GM21447 (cell line): ENCODE measurements around the gene GPR15LG.
"Not testable (repeated sequence)": the region's sequence is repeated elsewhere in the genome, so short reads cannot be mapped to it uniquely, and the experiment has no call there.

Experiments
- ATAC-seq: cut with Tn5 transposase; IDR thresholded peaks from one replicate; pipeline ENCODE4 v1.9.1; 2021; ENCODE audit not compliant: unreplicated experiment

Gene GPR15LG

GRCh38 chr10:84173501-84173929, at the start of gene GPR15LG:
TSS of gene GPR15LG (plus strand) at chr10:84173801. CDS start at chr10:84173852, 51 bp downstream.
- peak; percentile 50 for ATAC-seq

GRCh38 chr10:84125910-84126784, 47.5 kb upstream of the GPR15LG start:
- not testable (repeated sequence) for ATAC-seq

GRCh38 chr10:84126785-84127167, 46.8 kb upstream of the GPR15LG start:
- no peak for ATAC-seq

GRCh38 chr10:84135836-84136235, 37.8 kb upstream of the GPR15LG start:
- ATAC-seq, result no peak

DNA sequence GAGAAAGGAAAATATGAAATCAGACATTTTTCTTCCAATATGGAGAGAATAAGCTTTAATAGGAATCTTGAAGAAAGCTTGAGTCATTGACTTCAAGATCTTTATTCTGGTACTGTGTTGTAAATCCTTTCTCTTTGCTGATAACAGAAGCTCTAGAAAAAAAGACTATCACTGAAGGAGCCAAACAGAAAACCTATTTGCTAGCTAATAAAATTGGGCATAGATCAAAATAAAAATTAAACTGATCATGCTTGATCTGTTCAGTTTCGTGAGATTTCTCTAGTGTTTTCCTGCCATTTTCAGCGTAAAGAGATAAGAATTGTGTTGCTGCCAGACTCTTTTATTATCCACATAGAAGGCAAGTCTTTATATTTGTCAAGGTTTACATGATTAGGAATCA, 35.8 kb upstream of the GPR15LG start:
- ATAC-seq, result no peak

DNA sequence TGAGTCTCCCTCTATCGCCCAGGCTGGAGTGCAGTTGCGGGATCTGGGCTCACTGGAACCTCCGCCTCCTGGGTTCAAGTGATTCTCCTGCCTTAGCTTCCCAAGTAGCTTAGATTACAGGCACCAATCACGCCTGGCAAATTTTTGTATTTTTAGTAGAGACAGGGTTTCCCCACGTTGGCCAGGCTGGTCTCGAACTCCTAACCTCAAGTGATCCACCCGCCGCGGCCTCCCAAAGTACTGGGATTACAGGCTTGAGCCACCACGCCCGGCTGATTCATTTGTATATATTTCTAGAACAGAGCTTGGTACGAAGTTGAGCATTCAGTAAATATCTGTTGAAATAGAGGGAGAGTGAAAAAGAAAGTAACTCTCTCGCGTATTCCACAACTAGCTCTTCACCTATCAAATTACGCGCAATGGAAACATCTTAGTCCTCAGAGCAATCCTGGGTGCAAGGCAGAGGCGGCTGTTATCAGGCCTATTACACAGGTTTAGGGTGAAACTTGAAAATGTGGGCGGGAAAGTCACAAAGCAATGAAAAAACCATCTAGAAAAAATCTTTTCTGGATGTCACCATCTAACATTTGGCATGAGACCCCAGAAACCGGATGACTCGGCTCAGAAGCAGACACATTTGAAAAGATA, 35.0 kb upstream of the GPR15LG start:
- ATAC-seq, result no peak

- ATAC-seq, result peak; percentile 99
Observed at GRCh38 chr10:84139126-84140035, 34.2 kb upstream of the GPR15LG start, which contains the start of gene GHITM. TSS of gene GHITM (plus strand) at chr10:84139509. CDS start at chr10:84141501, 1,992 bp downstream.

DNA sequence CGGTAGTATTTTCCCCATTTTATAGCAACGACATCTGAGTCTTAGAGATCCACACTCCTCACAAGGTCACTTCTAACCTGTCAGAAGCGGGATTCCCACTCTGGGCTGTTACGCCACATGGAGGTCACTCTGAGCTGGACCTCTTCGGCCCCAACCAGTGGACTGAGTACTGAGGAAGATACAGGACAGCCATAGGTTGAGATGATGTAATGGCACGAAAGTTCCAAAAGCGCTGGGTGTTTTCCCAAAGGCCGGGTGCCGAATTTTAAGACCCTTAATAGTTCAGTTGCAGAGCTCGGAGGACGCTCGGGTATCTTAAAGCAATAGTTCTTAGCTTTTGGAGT, 33.6 kb upstream of the GPR15LG start:
- no peak for ATAC-seq

DNA sequence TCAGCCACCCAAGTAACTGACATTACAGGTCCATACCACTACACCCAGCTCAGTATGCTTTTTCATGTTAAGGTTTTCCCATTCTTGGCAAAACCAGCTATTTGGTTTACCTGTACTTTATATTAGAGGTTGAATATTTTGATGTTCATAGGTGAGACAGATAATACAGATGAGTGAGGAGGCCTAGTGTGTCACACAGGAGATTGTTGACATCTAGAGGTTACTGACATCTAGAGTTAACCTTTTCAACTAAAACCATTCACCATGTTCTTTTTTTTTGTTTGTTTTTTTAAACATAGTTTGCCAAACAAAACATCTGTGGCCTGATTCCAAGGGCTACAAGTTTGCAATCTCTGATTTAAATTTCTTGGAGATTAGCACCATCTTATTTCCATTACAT, 26.3 kb upstream of the GPR15LG start:
- ATAC-seq, result no peak

DNA sequence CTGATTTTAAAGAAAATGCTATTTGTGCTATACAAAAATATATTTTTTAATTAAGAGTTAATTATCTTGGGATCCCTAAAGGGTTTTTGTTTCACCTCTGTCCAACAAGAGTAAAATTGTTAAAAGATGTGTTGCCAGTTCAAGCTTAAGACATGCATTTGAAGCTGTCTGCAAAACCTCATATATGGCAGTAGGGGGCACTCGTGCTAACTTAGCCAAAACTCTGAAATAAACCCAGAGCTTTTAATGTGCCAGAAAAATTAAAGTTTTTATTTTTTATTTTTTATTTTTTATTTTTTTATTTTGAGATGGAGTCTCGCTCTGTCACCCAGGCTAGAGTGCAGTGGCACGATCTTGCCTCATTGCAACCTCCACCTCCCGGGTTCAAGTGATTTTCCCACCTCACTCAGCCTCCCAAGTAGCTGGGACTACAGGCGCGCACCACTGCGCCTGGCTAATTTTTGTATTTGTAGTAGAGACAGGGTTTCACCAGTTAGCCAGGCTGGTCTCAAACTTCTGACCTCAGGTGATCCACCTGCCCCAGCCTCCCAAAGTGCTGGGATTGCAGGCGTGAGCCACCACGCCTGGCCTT, 25.5 kb upstream of the GPR15LG start:
- ATAC-seq, result peak; percentile 70

DNA sequence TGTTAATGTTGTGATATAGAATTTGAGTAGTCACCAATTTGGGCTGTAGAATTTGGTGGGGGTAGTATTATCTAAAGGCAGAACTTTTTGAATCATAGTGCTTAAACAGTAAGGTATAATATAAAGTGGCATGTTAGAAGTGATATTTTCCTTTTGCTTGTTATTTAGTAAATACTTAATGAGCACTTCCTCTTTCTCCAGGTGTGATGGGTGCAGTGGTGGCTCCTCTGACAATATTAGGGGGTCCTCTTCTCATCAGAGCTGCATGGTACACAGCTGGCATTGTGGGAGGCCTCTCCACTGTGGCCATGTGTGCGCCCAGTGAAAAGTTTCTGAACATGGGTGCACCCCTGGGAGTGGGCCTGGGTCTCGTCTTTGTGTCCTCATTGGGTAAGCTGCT, 23.7 kb upstream of the GPR15LG start:
- ATAC-seq, result no peak

- no peak for ATAC-seq
Observed at GRCh38 chr10:84152769-84153168, 20.8 kb upstream of the GPR15LG start.

DNA sequence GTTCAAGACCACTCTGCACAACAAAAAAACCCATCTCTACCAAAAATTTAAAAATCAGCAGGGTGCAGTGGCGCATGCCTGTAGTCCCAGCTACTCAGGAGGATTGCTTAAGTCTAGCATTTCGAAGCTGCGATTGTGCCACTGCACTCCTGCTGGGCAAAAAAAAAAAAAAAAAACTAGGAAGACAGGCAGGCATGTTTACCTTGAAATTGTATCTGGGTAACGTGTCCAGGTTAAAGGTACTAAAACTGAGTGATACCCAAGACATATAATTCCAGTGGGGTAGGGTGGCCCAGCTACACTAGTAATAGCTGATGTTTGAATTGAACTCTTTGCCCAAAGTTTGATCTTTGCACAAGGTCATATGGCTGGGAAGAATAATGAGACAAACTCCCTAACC, 18.1 kb upstream of the GPR15LG start:
- no peak for ATAC-seq

GRCh38 chr10:84156009-84156408, 17.6 kb upstream of the GPR15LG start:
- ATAC-seq, result no peak

DNA sequence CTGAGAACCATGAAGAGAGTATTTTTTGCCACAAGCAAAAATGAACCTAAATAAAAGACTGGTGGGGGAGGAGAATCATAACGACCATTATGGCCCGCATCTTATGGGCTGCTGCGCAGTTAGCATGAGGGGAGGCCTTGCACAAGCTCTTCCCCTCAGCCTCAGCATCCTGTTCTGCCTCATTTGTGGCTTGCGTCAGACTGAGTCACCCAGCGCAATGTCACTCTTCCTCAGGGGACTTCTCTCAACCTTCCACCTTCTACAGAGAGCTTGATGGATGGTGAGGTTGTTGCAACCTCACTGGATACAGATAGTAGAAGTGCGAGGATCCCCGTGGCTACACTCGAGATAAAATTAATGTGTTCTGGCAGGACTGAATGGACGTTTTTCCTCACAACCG, 16.8 kb upstream of the GPR15LG start:
- ATAC-seq, result peak; percentile 72

DNA sequence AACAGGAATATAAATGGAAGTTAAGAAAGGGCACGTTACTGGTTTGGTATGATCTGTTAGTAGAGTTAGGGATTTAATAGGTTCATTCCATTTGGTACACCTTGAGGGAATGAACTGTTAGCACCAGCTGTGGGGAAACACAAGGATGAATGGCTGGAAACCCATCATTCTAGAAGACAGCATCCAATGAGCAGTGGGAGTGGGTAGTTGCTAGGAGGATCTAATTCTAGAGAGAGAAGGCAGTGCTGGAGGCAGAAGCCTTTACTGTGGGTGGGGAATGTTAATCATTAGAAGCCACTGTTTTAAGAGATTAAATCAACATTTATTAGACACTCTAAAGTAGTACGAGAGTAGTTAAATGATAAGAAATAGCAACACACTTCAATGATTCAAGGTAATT, 15.5 kb upstream of the GPR15LG start:
- no peak for ATAC-seq

GRCh38 chr10:84158550-84158949, 15.1 kb upstream of the GPR15LG start:
- no peak for ATAC-seq

DNA sequence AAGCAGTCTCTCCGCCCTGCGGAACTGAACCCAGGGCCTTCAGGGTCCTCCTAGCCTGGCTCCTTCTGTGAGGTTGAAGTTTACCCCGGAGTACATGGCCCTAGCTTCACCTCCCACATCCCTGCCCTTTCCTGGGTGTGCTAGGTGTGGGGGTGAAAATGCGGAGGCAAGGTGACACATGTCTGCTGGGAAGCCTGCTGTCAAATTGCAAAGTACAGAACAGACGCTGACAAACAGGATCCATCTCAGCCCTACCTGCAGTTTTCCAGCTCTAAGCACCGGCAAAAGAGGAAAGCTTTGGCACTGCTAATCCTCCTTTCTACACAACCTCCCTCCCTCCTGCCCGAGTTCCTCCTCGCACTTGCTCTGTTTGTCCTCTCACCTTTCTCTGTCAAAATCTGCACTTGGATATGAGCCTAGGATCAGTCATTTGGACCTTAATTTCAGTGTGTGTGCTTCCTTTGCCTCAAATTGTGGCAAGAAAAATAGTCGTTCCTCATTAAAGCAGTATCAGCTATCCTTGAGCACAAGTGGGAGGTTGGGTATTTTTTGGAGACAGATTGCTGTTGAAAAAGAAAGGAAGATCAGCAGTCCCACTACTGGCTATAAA, 14.4 kb upstream of the GPR15LG start:
- ATAC-seq, result no peak

GRCh38 chr10:84160663-84161362, 12.8 kb upstream of the GPR15LG start:
- no peak for ATAC-seq

DNA sequence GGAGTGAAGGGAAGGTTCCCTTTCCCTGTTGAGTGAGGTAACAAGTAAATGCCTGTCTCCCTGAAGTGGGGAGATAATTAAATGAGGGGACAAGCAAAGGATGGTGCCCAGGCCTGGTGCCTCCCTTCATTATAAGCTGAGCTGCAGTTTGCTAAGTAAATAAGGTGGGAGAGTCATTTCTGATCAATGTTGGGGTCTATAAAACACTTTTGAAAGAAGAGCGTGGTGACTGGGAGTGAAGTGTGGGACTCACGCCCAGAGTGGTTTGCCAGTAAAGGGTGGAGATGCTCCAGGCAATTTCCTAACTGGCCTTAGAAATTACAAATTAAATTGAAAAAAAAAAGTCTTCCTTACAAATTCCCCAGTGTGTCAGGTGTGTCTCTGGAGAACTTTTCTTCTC, 9.6 kb upstream of the GPR15LG start:
- ATAC-seq, result no peak
